GM23338 (cell line): ENCODE data around the gene NRROS. TPM values are rescaled to one million over a fixed set of nuclear protein-coding genes. Genes with fewer than 3 reads are reported as not detected.

Source experiments
- ATAC-seq: fragments of 200-7000 bp; cut with Tn5 transposase; 3 replicates; pipeline ENCODE4 v1.9.1; 2020
- DNase-seq: peaks from one replicate; pipeline ENCODE4 v3.0.0-alpha.2; 2015; ENCODE audit warnings: low spot score
- H2AFZ ChIP-seq: fragments of 200-600 bp; sonication (generic); 2 replicates; pipeline ENCODE4 v1.8.0; 2016; ENCODE audit warnings: antibody characterized with exemption, mild to moderate bottlenecking, moderate library complexity
- H3F3A ChIP-seq: fragments of 200-600 bp; sonication (generic); replicated peaks from 2 replicates; pipeline ENCODE4 v1.8.0; 2017; ENCODE audit warnings: antibody characterized with exemption, mixed run types, low read depth
- H3K27ac ChIP-seq: fragments of 200-600 bp; sonication (generic); 2 replicates; pipeline ENCODE4 v1.6.1; 2016; ENCODE audit warnings: low read depth
- H3K27me3 ChIP-seq: fragments of 200-600 bp; sonication (generic); 2 replicates; pipeline ENCODE4 v1.8.0; 2016; ENCODE audit warnings: mild to moderate bottlenecking, mixed run types, moderate library complexity; ENCODE audit not compliant: insufficient read depth
- H3K36me3 ChIP-seq: fragments of 200-600 bp; sonication (generic); 2 replicates; pipeline ENCODE4 v1.8.0; 2016; ENCODE audit warnings: mild to moderate bottlenecking; ENCODE audit not compliant: insufficient read depth
- H3K4me1 ChIP-seq: fragments of 200-600 bp; sonication (generic); 2 replicates; pipeline ENCODE4 v1.8.0; 2016; ENCODE audit warnings: mild to moderate bottlenecking, moderate library complexity; ENCODE audit not compliant: insufficient read depth
- H3K4me2 ChIP-seq: fragments of 200-600 bp; sonication (generic); 2 replicates; pipeline ENCODE4 v1.7.1; 2017; ENCODE audit warnings: mixed run types
- H3K4me3 ChIP-seq: fragments of 200-600 bp; sonication (generic); 2 replicates; pipeline ENCODE4 v1.6.1; 2016; ENCODE audit warnings: mixed run types
- H3K79me2 ChIP-seq: fragments of 200-600 bp; sonication (generic); replicated peaks from 2 replicates; pipeline ENCODE4 v1.8.0; 2017; ENCODE audit warnings: mild to moderate bottlenecking; ENCODE audit not compliant: insufficient read depth
- H3K9me2 ChIP-seq: fragments of 200-600 bp; sonication (generic); 2 replicates; pipeline ENCODE4 v1.8.0; 2017; ENCODE audit not compliant: insufficient read depth
- H4K20me1 ChIP-seq: fragments of 200-600 bp; sonication (generic); replicated peaks from 2 replicates; pipeline ENCODE4 v1.8.0; 2017; ENCODE audit warnings: mild to moderate bottlenecking; ENCODE audit not compliant: insufficient read depth
- H3K27ac Mint-ChIP-seq: 2 replicates; pipeline ENCODE4 v1.8.0; 2020; ENCODE audit warnings: inconsistent platforms, mild to moderate bottlenecking, moderate library complexity, mixed read lengths
- H3K27me3 Mint-ChIP-seq: 3 replicates; pipeline ENCODE4 v1.8.0; 2022; ENCODE audit warnings: low read depth, mild to moderate bottlenecking, moderate library complexity, mixed read lengths, inconsistent platforms; ENCODE audit not compliant: insufficient read depth, poor library complexity
- H3K36me3 Mint-ChIP-seq: 3 replicates; pipeline ENCODE4 v1.8.0; 2021; ENCODE audit warnings: low read depth, mild to moderate bottlenecking, inconsistent platforms, moderate library complexity, mixed read lengths
- H3K4me1 Mint-ChIP-seq: 3 replicates; pipeline ENCODE4 v1.8.0; 2020; ENCODE audit warnings: mild to moderate bottlenecking, inconsistent platforms, mixed read lengths
- H3K4me3 Mint-ChIP-seq: 3 replicates; pipeline ENCODE4 v1.8.0; 2021; ENCODE audit warnings: moderate library complexity, mild to moderate bottlenecking, inconsistent platforms, mixed read lengths
- H3K9me3 Mint-ChIP-seq: 3 replicates; pipeline ENCODE4 v1.8.0; 2020; ENCODE audit warnings: moderate library complexity, mild to moderate bottlenecking, inconsistent platforms, mixed read lengths
- ETS1 ChIP-seq: IDR thresholded peaks from 2 replicates; pipeline ENCODE4 v1.6.1; 2016; ENCODE audit warnings: antibody characterized with exemption
- EZH2 ChIP-seq: fragments of 200-600 bp; sonication (generic); IDR thresholded peaks from one replicate; pipeline ENCODE4 v1.8.0; 2017; ENCODE audit warnings: antibody characterized with exemption, mild to moderate bottlenecking, low read depth; ENCODE audit not compliant: unreplicated experiment
- JUNB ChIP-seq: IDR thresholded peaks from one replicate; pipeline ENCODE4 v1.6.1; 2016; ENCODE audit warnings: antibody characterized with exemption; ENCODE audit not compliant: unreplicated experiment
- NANOG ChIP-seq: IDR thresholded peaks from 2 replicates; pipeline ENCODE4 v1.6.1; 2016; ENCODE audit warnings: antibody characterized with exemption, borderline replicate concordance
- POLR2AphosphoS5 ChIP-seq: IDR thresholded peaks from 2 replicates; pipeline ENCODE4 v1.6.1; 2016; ENCODE audit warnings: antibody characterized with exemption, low read depth
- REST ChIP-seq: IDR thresholded peaks from one replicate; pipeline ENCODE4 v1.6.1; 2018; ENCODE audit warnings: antibody characterized with exemption; ENCODE audit not compliant: unreplicated experiment
- STAT1 ChIP-seq: IDR thresholded peaks from one replicate; pipeline ENCODE4 v1.6.1; 2016; ENCODE audit warnings: antibody characterized with exemption; ENCODE audit not compliant: unreplicated experiment
- ZNF462 ChIP-seq: fragments of 250-450 bp; sonication (Bioruptor Pico); IDR thresholded peaks from 2 replicates; pipeline ENCODE4 v1.5.0; 2020; ENCODE audit warnings: mild to moderate bottlenecking, moderate library complexity
- polyA plus RNA-seq: library from polyadenylated mRNA; unstranded; fragments of >200 nt; fragmentation: Nextera tagmentation; extraction: Ambion mirVana; gene quantifications from 2 replicates; pipeline ENCODE4 v1.2.1, GENCODE V29; 2016
- total RNA-seq: library from RNA; depleted of rRNA; stranded (reverse); fragments of >200 nt; shearing (Covaris generic); gene quantifications from 2 replicates; pipeline ENCODE4 v1.2.3, GENCODE V29; 2014

The NRROS gene
- total and polyA plus RNA-seq, 2 experiments from 2014 or later, result 2.3 to 8.5 TPM

- H3K27ac Mint-ChIP-seq, result peak overlapping the region; percentile 72; the same call in 1 of the 2 replicates
- no peaks in the 10 kb centered on the region; the same call in 2 of the 3 replicates for H3K36me3 Mint-ChIP-seq
- Histone ChIP-seq H3K36me3 (no peaks in the 10 kb centered on the region), H3K27ac (peak overlapping the region; percentile 95), H2AFZ (no peak overlapping the region), H3K79me2 (no peaks in the 10 kb centered on the region), H3K4me2 (peak overlapping the region; percentile 67; the same call in 1 of the 2 replicates), H3K4me1 (peaks cover 19% of the 10 kb centered on the region), H4K20me1 (no peaks in the 10 kb centered on the region), H3F3A (peaks cover 20% of the 10 kb centered on the region), H3K4me3 (no peak overlapping the region; the same call in 1 of the 2 replicates), H3K9me2 (no peaks in the 10 kb centered on the region), H3K27me3 (peaks cover 6% of the 10 kb centered on the region)
- no peak for DNase-seq
- peaks cover 15% of the 10 kb centered on the region for H3K27me3 Mint-ChIP-seq
- no peaks in the 10 kb centered on the region; the same call in 2 of the 3 replicates for H3K9me3 Mint-ChIP-seq
- ATAC-seq, result no peak
- peaks cover 32% of the 10 kb centered on the region for H3K4me1 Mint-ChIP-seq
- TF ChIP-seq REST, result peak; percentile 38
- TF ChIP-seq NANOG, result no peak
- peak overlapping the region; percentile 45; the same call in 1 of the 3 replicates for H3K4me3 Mint-ChIP-seq
These were observed 5.8 kb upstream of the NRROS start for GRCh38 chr3:196633555-196634151.

GRCh38 chr3:196634224-196634623 lies 5.3 kb upstream of the NRROS start:
- no peaks in the 10 kb centered on the region for H3K79me2 ChIP-seq
- H3K36me3 ChIP-seq, result no peaks in the 10 kb centered on the region
- H3K9me2 ChIP-seq, result no peaks in the 10 kb centered on the region
- no peak overlapping the region for H2AFZ ChIP-seq
- Mint-ChIP-seq H3K4me1 (peaks cover 38% of the 10 kb centered on the region), H3K9me3 (no peaks in the 10 kb centered on the region; the same call in 2 of the 3 replicates), H3K27ac (no peak overlapping the region), H3K4me3 (no peak overlapping the region), H3K36me3 (no peaks in the 10 kb centered on the region; the same call in 2 of the 3 replicates), H3K27me3 (peaks cover 15% of the 10 kb centered on the region)
- DNase-seq, result no peak
- no peaks in the 10 kb centered on the region for H4K20me1 ChIP-seq
- peaks cover 26% of the 10 kb centered on the region for H3F3A ChIP-seq
- no peak for ATAC-seq
- no peak overlapping the region for H3K27ac ChIP-seq
- H3K27me3 ChIP-seq, result peaks cover 12% of the 10 kb centered on the region
- no peak overlapping the region for H3K4me3 ChIP-seq
- peaks cover 24% of the 10 kb centered on the region for H3K4me1 ChIP-seq
- H3K4me2 ChIP-seq, result no peak overlapping the region
- TF ChIP-seq POLR2AphosphoS5 (no peak), JUNB (no peak), ETS1 (no peak), STAT1 (no peak), NANOG (no peak), ZNF462 (CRISPR knock-in tag) (no peak), EZH2 (no peak)
